GM12878 (cell line): ENCODE data around the gene SLC46A2. TPM values are rescaled to one million over a fixed set of nuclear protein-coding genes. Genes with fewer than 3 reads are reported as not detected.

Source experiments
- ATAC-seq: fragments of 200-7000 bp; cut with Tn5 transposase; 3 replicates; pipeline ENCODE4 v1.9.1; 2020; ENCODE audit warnings: mild to moderate bottlenecking, moderate library complexity
- BruUV-seq: library from RNA; stranded (reverse); fragments of 400-500 nt; replicated peaks from 2 replicates; lab custom pipeline; 2021; lab: Mats Ljungman, UMichigan
- CTCF ChIA-PET: fragments of 300-600 bp; sonication (Branson Sonifier 250); formaldehyde crosslinking; extraction: SDS; loops from one replicate; lab custom pipeline; 2021; ENCODE audit warnings: inconsistent platforms; lab: Yijun Ruan, JAX
- POLR2A ChIA-PET: fragments of 350-600 bp; formaldehyde crosslinking; extraction: SDS; loops from one replicate; lab custom pipeline; 2021; ENCODE audit warnings: inconsistent platforms; lab: Charles Lee
- RAD21 ChIA-PET: fragments of 300-600 bp; sonication (Branson Sonifier 250); formaldehyde crosslinking; loops from one replicate; lab custom pipeline; 2023; ENCODE audit warnings: antibody characterized with exemption; ENCODE audit not compliant: unreplicated experiment; lab: Charles Lee
- SMC1A ChIA-PET: fragments of 300-600 bp; sonication (Branson Sonifier 250); formaldehyde crosslinking; loops from one replicate; lab custom pipeline; 2023; ENCODE audit not compliant: unreplicated experiment, uncharacterized antibody; lab: Charles Lee
- DNase-seq: peaks from one replicate; pipeline ENCODE4 v3.0.0-alpha.2; 2011; ENCODE audit warnings: low read depth, low spot score
- FAIRE-seq: peaks from 3 replicates; lab custom pipeline; 2011; peaks lifted over from hg19 to GRCh38; lab: Jason Lieb, UNC
- H2AFZ ChIP-seq: 2 replicates; pipeline ENCODE4 v1.6.0; 2011; ENCODE audit warnings: low read depth, low read length, control low read depth; ENCODE audit not compliant: control insufficient read depth
- H3K27ac ChIP-seq: 2 replicates; pipeline ENCODE4 v1.5.1; 2011; ENCODE audit warnings: control low read depth; ENCODE audit not compliant: control insufficient read depth, insufficient read depth
- H3K27me3 ChIP-seq, 2 experiments: replicated peaks in 1 of 2; 2 replicates each; pipeline versions ENCODE4 v1.6.0 to v1.6.1; 2011; ENCODE audit warnings: low read length in 1 of 2; ENCODE audit not compliant: control insufficient read depth in 2 of 2, insufficient read depth in 2 of 2
- H3K36me3 ChIP-seq, 2 experiments: 2 replicates each; pipeline ENCODE4 v1.5.1; 2011; ENCODE audit warnings: low read length in 1 of 2; ENCODE audit not compliant: control insufficient read depth in 2 of 2, insufficient read depth in 2 of 2
- H3K4me1 ChIP-seq: 2 replicates; pipeline ENCODE4 v1.6.1; 2011; ENCODE audit warnings: mild to moderate bottlenecking, low read length, moderate library complexity, mixed read lengths; ENCODE audit not compliant: control insufficient read depth, insufficient read depth
- H3K4me2 ChIP-seq: 2 replicates; pipeline ENCODE4 v1.6.0; 2011; ENCODE audit warnings: control low read depth; ENCODE audit not compliant: control insufficient read depth, insufficient read depth
- H3K4me3 ChIP-seq: fragments of 200-600 bp; sonication (generic); 2 replicates; pipeline ENCODE4 v1.5.1; 2016
- H3K79me2 ChIP-seq: 2 replicates; pipeline ENCODE4 v1.6.0; 2011; ENCODE audit warnings: low read length; ENCODE audit not compliant: control insufficient read depth, insufficient read depth
- H3K9ac ChIP-seq: 2 replicates; pipeline ENCODE4 v1.8.0; 2011; ENCODE audit warnings: low read length, control low read depth, mixed read lengths; ENCODE audit not compliant: control insufficient read depth, insufficient read depth
- H3K9me3 ChIP-seq: replicated peaks from 3 replicates; pipeline ENCODE4 v1.5.1; 2011; ENCODE audit warnings: mild to moderate bottlenecking, low read length; ENCODE audit not compliant: control insufficient read depth, insufficient read depth
- H4K20me1 ChIP-seq: 2 replicates; pipeline ENCODE4 v1.6.0; 2011; ENCODE audit not compliant: control insufficient read depth, insufficient read depth
- BHLHE40 ChIP-seq, 2 experiments: fragments of 450-650 bp in 1 of 2; IDR thresholded peaks; 2 replicates each; pipeline ENCODE4 v1.6.1; 2011 to 2017; ENCODE audit warnings: low read depth in 2 of 2, borderline replicate concordance in 1 of 2, improper control_type of control experiment in 1 of 2, low read length in 1 of 2, mild to moderate bottlenecking in 1 of 2
- BRCA1 ChIP-seq: IDR thresholded peaks from 2 replicates; pipeline ENCODE4 v1.6.1; 2011; ENCODE audit warnings: low read depth, low read length, improper control_type of control experiment
- CHD4 ChIP-seq: fragments of 200-600 bp; sonication (generic); IDR thresholded peaks from 2 replicates; pipeline ENCODE4 v1.6.1; 2016; ENCODE audit warnings: mild to moderate bottlenecking
- FOXM1 ChIP-seq: IDR thresholded peaks from 2 replicates; pipeline ENCODE4 v1.6.1; 2012; ENCODE audit warnings: low read depth, mild to moderate bottlenecking, inconsistent platforms, low read length, moderate library complexity
- GABPA ChIP-seq: IDR thresholded peaks from 2 replicates; pipeline ENCODE4 v1.6.1; 2014; ENCODE audit warnings: antibody characterized with exemption, low read depth, mild to moderate bottlenecking, inconsistent platforms
- HDGF ChIP-seq: fragments of 450-650 bp; IDR thresholded peaks from 2 replicates; pipeline ENCODE4 v1.6.1; 2016; ENCODE audit warnings: antibody characterized with exemption
- IKZF2 ChIP-seq, 2 experiments: fragments of 450-650 bp; IDR thresholded peaks; 2 replicates each; pipeline ENCODE4 v1.6.1; 2017; ENCODE audit warnings: mild to moderate bottlenecking in 2 of 2, moderate library complexity in 2 of 2
- IRF4 ChIP-seq: IDR thresholded peaks from 2 replicates; pipeline ENCODE4 v1.6.1; 2011; ENCODE audit warnings: low read depth, low read length
- MEF2B ChIP-seq: fragments of 450-650 bp; IDR thresholded peaks from 2 replicates; pipeline ENCODE4 v1.6.1; 2018; ENCODE audit warnings: mild to moderate bottlenecking, moderate library complexity; ENCODE audit not compliant: partially characterized antibody, poor library complexity, severe bottlenecking
- NFYA ChIP-seq: IDR thresholded peaks from 2 replicates; pipeline ENCODE4 v1.6.1; 2011; ENCODE audit warnings: low read depth, mild to moderate bottlenecking, low read length, improper control_type of control experiment, borderline replicate concordance
- POU2F2 ChIP-seq: IDR thresholded peaks from 3 replicates; pipeline ENCODE4 v1.6.1; 2011; ENCODE audit warnings: low read depth, mild to moderate bottlenecking, low read length, borderline replicate concordance
- RB1 ChIP-seq: fragments of 450-650 bp; formaldehyde crosslinking; IDR thresholded peaks from 2 replicates; pipeline ENCODE4 v1.6.1; 2017; ENCODE audit warnings: mild to moderate bottlenecking, borderline replicate concordance
- RCOR1 ChIP-seq: conservative IDR thresholded peaks from 2 replicates; pipeline ENCODE4 v1.6.1; 2012; ENCODE audit warnings: low read depth, low read length, improper control_type of control experiment
- STAT1 ChIP-seq: fragments of 450-650 bp; conservative IDR thresholded peaks from 2 replicates; pipeline ENCODE4 v1.6.1; 2014; ENCODE audit warnings: antibody characterized with exemption, mild to moderate bottlenecking
- YY1 ChIP-seq: IDR thresholded peaks from 2 replicates; pipeline ENCODE4 v1.6.1; 2011; ENCODE audit warnings: low read depth, mild to moderate bottlenecking, low read length
- ZNF384 ChIP-seq: IDR thresholded peaks from 2 replicates; pipeline ENCODE4 v1.6.1; 2012; ENCODE audit warnings: low read depth, mild to moderate bottlenecking, low read length, improper control_type of control experiment, borderline replicate concordance
- ZSCAN29 ChIP-seq: fragments of 450-650 bp; IDR thresholded peaks from 2 replicates; pipeline ENCODE4 v1.6.1; 2017; ENCODE audit warnings: mild to moderate bottlenecking, moderate library complexity
- WGBS: methylation state at CpG from one replicate; pipeline ENCODE4 v1.1.6; 2016; ENCODE audit warnings: low lambda C conversion rate; ENCODE audit not compliant: insufficient replicate concordance, insufficient coverage; ENCODE audit errors: missing lambda C conversion rate; 5-methylcytosine and 5-hydroxymethylcytosine counted together
- in situ Hi-C: fragments of 300-500 bp; cut with MboI; formaldehyde crosslinking; loops from 9 replicates; pipeline ENCODE4 v1.14.3; 2018; ENCODE audit warnings: mixed read lengths
- intact Hi-C: fragments of 100-400 bp; cut with micrococcal nuclease; formaldehyde crosslinking; loops from one replicate; pipeline ENCODE4 v1.14.2; 2022; ENCODE audit not compliant: unreplicated experiment
- polyA plus RNA-seq, 11 experiments: library from polyadenylated mRNA; depleted of rRNA in 4 of 11; unstranded in 6 of 11; stranded (reverse) in 5 of 11; fragments of >200 nt; fragmentation: Nextera tagmentation in 4 of 11; fragmentation: Illumina TruSeq in 1 of 11; extraction: Ambion mirVana in 4 of 11; extraction: Trizol in 1 of 11; gene quantifications; 1 replicate in 1 of 11; 2 replicates in 10 of 11; pipeline versions ENCODE4 v1.2.1 to v1.2.3, GENCODE V29; 2011 to 2016; ENCODE audit warnings: inconsistent platforms in 2 of 11, missing spikeins in 2 of 11, low read depth in 1 of 11
- total RNA-seq, 4 experiments: library from RNA; depleted of rRNA in 3 of 4; stranded (reverse); fragments of >200 nt in 3 of 4; fragmentation: Illumina TruSeq in 1 of 4; extraction: Trizol in 1 of 4; gene quantifications; 2 replicates each; pipeline versions ENCODE4 v1.2.1 to v1.2.3, GENCODE V29; 2013 to 2021
- TF ChIP-seq, protein P1 (sequence below): fragments of 450-650 bp; formaldehyde crosslinking; IDR thresholded peaks from 2 replicates; pipeline ENCODE4 v1.4.0; 2020; ENCODE audit warnings: mild to moderate bottlenecking, moderate library complexity
- TF ChIP-seq, protein P2 (sequence below): IDR thresholded peaks from 2 replicates; pipeline ENCODE4 v1.6.1; 2012; ENCODE audit warnings: low read depth, low read length, improper control_type of control experiment
- TF ChIP-seq, protein P3 (sequence below): IDR thresholded peaks from 2 replicates; pipeline ENCODE4 v1.6.1; 2012; ENCODE audit warnings: mild to moderate bottlenecking, low read depth, low read length

The SLC46A2 gene
- total and polyA plus RNA-seq, 10 of the 15 experiments (the other 5 are each of a cell fraction or from before 2014, with no cell fraction given) = not detected

DNA sequence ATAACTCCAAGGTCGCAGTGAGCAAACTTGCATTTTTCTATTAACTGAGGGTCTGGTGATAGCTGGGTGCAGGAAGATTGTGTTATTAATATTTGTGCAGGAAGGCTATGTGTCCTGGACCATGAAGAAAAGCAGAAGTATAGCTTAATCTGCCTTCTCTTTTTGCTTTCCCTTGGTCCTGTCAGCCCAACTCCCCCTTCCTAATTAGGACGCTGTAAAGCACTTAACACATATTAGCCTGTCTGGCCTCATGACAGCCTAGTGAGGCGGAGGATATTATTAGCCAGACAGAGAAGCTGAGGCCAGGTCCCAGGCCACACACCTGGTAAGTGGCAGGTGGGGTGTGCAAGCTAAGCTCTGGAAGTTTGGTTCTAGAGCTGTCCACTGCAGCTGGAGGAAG is 29.5 kb downstream of the SLC46A2 start:
- H3K4me1 ChIP-seq = peaks cover 46% of the 10 kb centered on the region
- TF ChIP-seq RCOR1 (no peak), BHLHE40 (IDR thresholded peaks at IDR 0.05; ENCODE audit: borderline replicate concordance in 1 of 2, low read depth in 2 of 2, low read length in 1 of 2) (no peak), POU2F2 (no peak), NFYA (no peak), CHD4 (no peak), HDGF (no peak), IKZF2 (IDR thresholded peaks at IDR 0.05) (no peak), IRF4 (no peak), BRCA1 (no peak), YY1 (no peak), MEF2B (no peak), GABPA (no peak), ZSCAN29 (no peak), RB1 (no peak), STAT1 (no peak), ZNF384 (no peak), FOXM1 (no peak)
- TF ChIP-seq, protein P1, sequence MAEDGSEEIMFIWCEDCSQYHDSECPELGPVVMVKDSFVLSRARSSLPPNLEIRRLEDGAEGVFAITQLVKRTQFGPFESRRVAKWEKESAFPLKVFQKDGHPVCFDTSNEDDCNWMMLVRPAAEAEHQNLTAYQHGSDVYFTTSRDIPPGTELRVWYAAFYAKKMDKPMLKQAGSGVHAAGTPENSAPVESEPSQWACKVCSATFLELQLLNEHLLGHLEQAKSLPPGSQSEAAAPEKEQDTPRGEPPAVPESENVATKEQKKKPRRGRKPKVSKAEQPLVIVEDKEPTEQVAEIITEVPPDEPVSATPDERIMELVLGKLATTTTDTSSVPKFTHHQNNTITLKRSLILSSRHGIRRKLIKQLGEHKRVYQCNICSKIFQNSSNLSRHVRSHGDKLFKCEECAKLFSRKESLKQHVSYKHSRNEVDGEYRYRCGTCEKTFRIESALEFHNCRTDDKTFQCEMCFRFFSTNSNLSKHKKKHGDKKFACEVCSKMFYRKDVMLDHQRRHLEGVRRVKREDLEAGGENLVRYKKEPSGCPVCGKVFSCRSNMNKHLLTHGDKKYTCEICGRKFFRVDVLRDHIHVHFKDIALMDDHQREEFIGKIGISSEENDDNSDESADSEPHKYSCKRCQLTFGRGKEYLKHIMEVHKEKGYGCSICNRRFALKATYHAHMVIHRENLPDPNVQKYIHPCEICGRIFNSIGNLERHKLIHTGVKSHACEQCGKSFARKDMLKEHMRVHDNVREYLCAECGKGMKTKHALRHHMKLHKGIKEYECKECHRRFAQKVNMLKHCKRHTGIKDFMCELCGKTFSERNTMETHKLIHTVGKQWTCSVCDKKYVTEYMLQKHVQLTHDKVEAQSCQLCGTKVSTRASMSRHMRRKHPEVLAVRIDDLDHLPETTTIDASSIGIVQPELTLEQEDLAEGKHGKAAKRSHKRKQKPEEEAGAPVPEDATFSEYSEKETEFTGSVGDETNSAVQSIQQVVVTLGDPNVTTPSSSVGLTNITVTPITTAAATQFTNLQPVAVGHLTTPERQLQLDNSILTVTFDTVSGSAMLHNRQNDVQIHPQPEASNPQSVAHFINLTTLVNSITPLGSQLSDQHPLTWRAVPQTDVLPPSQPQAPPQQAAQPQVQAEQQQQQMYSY (CRISPR knock-in tag) = no peak
- TF ChIP-seq, protein P2, sequence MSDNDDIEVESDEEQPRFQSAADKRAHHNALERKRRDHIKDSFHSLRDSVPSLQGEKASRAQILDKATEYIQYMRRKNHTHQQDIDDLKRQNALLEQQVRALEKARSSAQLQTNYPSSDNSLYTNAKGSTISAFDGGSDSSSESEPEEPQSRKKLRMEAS = no peak
- TF ChIP-seq, protein P3, sequence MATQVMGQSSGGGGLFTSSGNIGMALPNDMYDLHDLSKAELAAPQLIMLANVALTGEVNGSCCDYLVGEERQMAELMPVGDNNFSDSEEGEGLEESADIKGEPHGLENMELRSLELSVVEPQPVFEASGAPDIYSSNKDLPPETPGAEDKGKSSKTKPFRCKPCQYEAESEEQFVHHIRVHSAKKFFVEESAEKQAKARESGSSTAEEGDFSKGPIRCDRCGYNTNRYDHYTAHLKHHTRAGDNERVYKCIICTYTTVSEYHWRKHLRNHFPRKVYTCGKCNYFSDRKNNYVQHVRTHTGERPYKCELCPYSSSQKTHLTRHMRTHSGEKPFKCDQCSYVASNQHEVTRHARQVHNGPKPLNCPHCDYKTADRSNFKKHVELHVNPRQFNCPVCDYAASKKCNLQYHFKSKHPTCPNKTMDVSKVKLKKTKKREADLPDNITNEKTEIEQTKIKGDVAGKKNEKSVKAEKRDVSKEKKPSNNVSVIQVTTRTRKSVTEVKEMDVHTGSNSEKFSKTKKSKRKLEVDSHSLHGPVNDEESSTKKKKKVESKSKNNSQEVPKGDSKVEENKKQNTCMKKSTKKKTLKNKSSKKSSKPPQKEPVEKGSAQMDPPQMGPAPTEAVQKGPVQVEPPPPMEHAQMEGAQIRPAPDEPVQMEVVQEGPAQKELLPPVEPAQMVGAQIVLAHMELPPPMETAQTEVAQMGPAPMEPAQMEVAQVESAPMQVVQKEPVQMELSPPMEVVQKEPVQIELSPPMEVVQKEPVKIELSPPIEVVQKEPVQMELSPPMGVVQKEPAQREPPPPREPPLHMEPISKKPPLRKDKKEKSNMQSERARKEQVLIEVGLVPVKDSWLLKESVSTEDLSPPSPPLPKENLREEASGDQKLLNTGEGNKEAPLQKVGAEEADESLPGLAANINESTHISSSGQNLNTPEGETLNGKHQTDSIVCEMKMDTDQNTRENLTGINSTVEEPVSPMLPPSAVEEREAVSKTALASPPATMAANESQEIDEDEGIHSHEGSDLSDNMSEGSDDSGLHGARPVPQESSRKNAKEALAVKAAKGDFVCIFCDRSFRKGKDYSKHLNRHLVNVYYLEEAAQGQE = no peak
- ChIA-PET CTCF (interaction anchor here (1.0 kb wide), 1 partner anchor 42 kb away, joined by 5 read pairs; no protein-coding TSS in a partner anchor), RAD21 (interaction anchor here (1.5 kb wide), 1 partner anchor 42 kb away, joined by 3 read pairs; no protein-coding TSS in a partner anchor), SMC1A (no interaction called here), POLR2A (no interaction called here)
- intact Hi-C loops (no loop called here), in situ Hi-C loops (no loop called here)
- H3K4me2 ChIP-seq = no peak overlapping the region
- no peak overlapping the region for H3K9ac ChIP-seq
- H4K20me1 ChIP-seq = no peaks in the 10 kb centered on the region; the same call in 1 of the 2 replicates
- H3K79me2 ChIP-seq = no peaks in the 10 kb centered on the region
- FAIRE-seq = no peak
- no peak overlapping the region for H3K27ac ChIP-seq
- DNase-seq = no peak
- no TSS peak for BruUV-seq
- ATAC-seq = no peak
- no peaks in the 10 kb centered on the region for H3K36me3 ChIP-seq
- H3K9me3 ChIP-seq = no peaks in the 10 kb centered on the region
- no peaks in the 10 kb centered on the region; a peak in 1 of 4 replicates for H3K27me3 ChIP-seq
- no peak overlapping the region for H3K4me3 ChIP-seq
- 51% methylated on average over 3 of the region's 3 CpGs for WGBS
- no peak overlapping the region for H2AFZ ChIP-seq
